GM21526 (cell line): ENCODE results near the gene GYPA.
"Not testable (repeated sequence)": the region's sequence is repeated elsewhere in the genome, so short reads cannot be mapped to it uniquely, and the experiment has no call there.

Experiments used
- ATAC-seq: cut with Tn5 transposase; IDR thresholded peaks from one replicate; pipeline ENCODE4 v1.9.1; 2021; ENCODE audit warnings: moderate library complexity; ENCODE audit not compliant: unreplicated experiment, low FRiP score

GYPA gene

GRCh38 chr4:144140594-144141295, at the start of gene GYPA:
TSS of gene GYPA (minus strand) at chr4:144140718. CDS start at chr4:144140635, 83 bp downstream.
- ATAC-seq, result not testable (repeated sequence)

- ATAC-seq, result no peak
Observed at GRCh38 chr4:144190009-144190408, 49.5 kb upstream of the GYPA start.

GRCh38 chr4:144189121-144189520, 48.6 kb upstream of the GYPA start:
- ATAC-seq, result no peak

GRCh38 chr4:144185086-144185485, 44.6 kb upstream of the GYPA start:
- ATAC-seq, result no peak

GRCh38 chr4:144183165-144183564, 42.6 kb upstream of the GYPA start:
- no peak for ATAC-seq

- ATAC-seq, result no peak
Observed at GRCh38 chr4:144181391-144181790, 40.9 kb upstream of the GYPA start.

GRCh38 chr4:144179152-144179739, 38.7 kb upstream of the GYPA start:
- no peak for ATAC-seq

- ATAC-seq, result no peak
Observed at GRCh38 chr4:144178414-144178813, 37.9 kb upstream of the GYPA start.

GRCh38 chr4:144176476-144176875, 36.0 kb upstream of the GYPA start:
- ATAC-seq, result no peak

GRCh38 chr4:144174401-144175067, 34.0 kb upstream of the GYPA start:
- ATAC-seq, result peak; percentile 80

GRCh38 chr4:144171697-144172096, 31.2 kb upstream of the GYPA start:
- ATAC-seq, result no peak

- ATAC-seq, result no peak
Observed at GRCh38 chr4:144169211-144169610, 28.7 kb upstream of the GYPA start.

GRCh38 chr4:144154044-144154443, 13.5 kb upstream of the GYPA start:
- ATAC-seq, result no peak

GRCh38 chr4:144142690-144143326, 2.3 kb upstream of the GYPA start:
- ATAC-seq, result peak; percentile 85

- ATAC-seq, result no peak
Observed at GRCh38 chr4:144141493-144141892, 975 bp upstream of the GYPA start.

GRCh38 chr4:144139991-144140390, 527 bp downstream of the GYPA start:
- not testable (repeated sequence) for ATAC-seq

GRCh38 chr4:144139547-144139946, 971 bp downstream of the GYPA start:
- not testable (repeated sequence) for ATAC-seq

GRCh38 chr4:144138239-144138638, 2.3 kb downstream of the GYPA start:
- ATAC-seq, result not testable (repeated sequence)

- not testable (repeated sequence) for ATAC-seq
Observed at GRCh38 chr4:144137137-144137931, 3.2 kb downstream of the GYPA start.

- ATAC-seq, result not testable (repeated sequence)
Observed at GRCh38 chr4:144136189-144136588, 4.3 kb downstream of the GYPA start.
